ENCODE results near the gene DYNLT2B. TPM values are rescaled to one million over a fixed set of nuclear protein-coding genes. Genes with fewer than 3 reads are reported as not detected.

DYNLT2B gene
- total and polyA plus RNA-seq, 2 experiments from 2014 or later, result 9.6 to 39.7 TPM

- Histone ChIP-seq H3K4me1 (ENCODE audit: insufficient read depth) (no peaks in the 10 kb centered on the region), H3K4me3 (no peak overlapping the region), H2AFZ (no peak overlapping the region), H3K9ac (no peak overlapping the region), H3K9me3 (ENCODE audit: low read depth) (no peaks in the 10 kb centered on the region), H3K27ac (no peak overlapping the region), H3K79me2 (ENCODE audit: insufficient read depth) (no peaks in the 10 kb centered on the region), H4K20me1 (ENCODE audit: insufficient read depth) (no peaks in the 10 kb centered on the region), H3K36me3 (ENCODE audit: low read depth) (no peaks in the 10 kb centered on the region), H3F3A (ENCODE audit: insufficient read depth) (no peaks in the 10 kb centered on the region), H3K27me3 (replicated peaks; ENCODE audit: insufficient read depth) (no peaks in the 10 kb centered on the region), H3K4me2 (ENCODE audit: unreplicated experiment) (no peak overlapping the region), H3K9me2 (ENCODE audit: insufficient read depth) (no peaks in the 10 kb centered on the region)
- no peak for TF ChIP-seq EZH2phosphoT487 (IDR thresholded peaks at IDR 0.05; ENCODE audit: insufficient read depth, low read depth)
- no peak for TF ChIP-seq EZH2 (IDR thresholded peaks at IDR 0.05; ENCODE audit: insufficient read depth, poor library complexity, severe bottlenecking)
- 98 to 99% methylated on average over 2 of the region's 2 CpGs for WGBS, 2 experiments (ENCODE audit: low coverage in 1 of 2, low lambda C conversion rate in 2 of 2, missing lambda C conversion rate in 2 of 2)
- in situ Hi-C loops (cut with MboI), result no loop called here
- DNase-seq, result no peak
These were observed 22.4 kb upstream of the DYNLT2B start for GRCh38 chr3:196340466-196340865.

- Histone ChIP-seq H3K4me3 (no peak overlapping the region), H2AFZ (no peak overlapping the region), H3K4me1 (ENCODE audit: insufficient read depth) (no peaks in the 10 kb centered on the region), H4K20me1 (ENCODE audit: insufficient read depth) (no peaks in the 10 kb centered on the region), H3F3A (ENCODE audit: insufficient read depth) (no peaks in the 10 kb centered on the region), H3K9ac (no peak overlapping the region), H3K27ac (no peak overlapping the region), H3K9me2 (ENCODE audit: insufficient read depth) (no peaks in the 10 kb centered on the region), H3K36me3 (ENCODE audit: low read depth) (no peaks in the 10 kb centered on the region), H3K9me3 (ENCODE audit: low read depth) (no peaks in the 10 kb centered on the region), H3K27me3 (replicated peaks; ENCODE audit: insufficient read depth) (no peaks in the 10 kb centered on the region), H3K4me2 (ENCODE audit: unreplicated experiment) (no peak overlapping the region), H3K79me2 (ENCODE audit: insufficient read depth) (no peaks in the 10 kb centered on the region)
- peak; percentile 60 for DNase-seq
- in situ Hi-C loops (cut with MboI), result no loop called here
- TF ChIP-seq EZH2phosphoT487 (IDR thresholded peaks at IDR 0.05; ENCODE audit: insufficient read depth, low read depth) (no peak), EZH2 (IDR thresholded peaks at IDR 0.05; ENCODE audit: insufficient read depth, poor library complexity, severe bottlenecking) (no peak)
- WGBS, 2 experiments (ENCODE audit: low coverage in 1 of 2, low lambda C conversion rate in 2 of 2, missing lambda C conversion rate in 2 of 2), result 88 to 91% methylated on average over 21 of the region's 21 CpGs
These were observed 21.6 kb upstream of the DYNLT2B start for GRCh38 chr3:196339493-196340254.

- no peak for DNase-seq
- no peak for TF ChIP-seq EZH2 (IDR thresholded peaks at IDR 0.05; ENCODE audit: insufficient read depth, poor library complexity, severe bottlenecking)
- no peak for TF ChIP-seq EZH2phosphoT487 (IDR thresholded peaks at IDR 0.05; ENCODE audit: insufficient read depth, low read depth)
- Histone ChIP-seq H3K9me3 (ENCODE audit: low read depth) (no peaks in the 10 kb centered on the region), H3K9me2 (ENCODE audit: insufficient read depth) (no peaks in the 10 kb centered on the region), H3K4me1 (ENCODE audit: insufficient read depth) (no peaks in the 10 kb centered on the region), H3K27ac (no peak overlapping the region), H3F3A (ENCODE audit: insufficient read depth) (no peaks in the 10 kb centered on the region), H3K4me2 (ENCODE audit: unreplicated experiment) (no peak overlapping the region), H3K4me3 (no peak overlapping the region), H4K20me1 (ENCODE audit: insufficient read depth) (no peaks in the 10 kb centered on the region), H2AFZ (no peak overlapping the region), H3K27me3 (replicated peaks; ENCODE audit: insufficient read depth) (no peaks in the 10 kb centered on the region), H3K9ac (no peak overlapping the region), H3K79me2 (ENCODE audit: insufficient read depth) (no peaks in the 10 kb centered on the region), H3K36me3 (ENCODE audit: low read depth) (no peaks in the 10 kb centered on the region)
- in situ Hi-C loops (cut with MboI), result no loop called here
- 84 to 85% methylated on average over 6 of the region's 6 CpGs for WGBS, 2 experiments (ENCODE audit: low coverage in 1 of 2, low lambda C conversion rate in 2 of 2, missing lambda C conversion rate in 2 of 2)
These were observed 21.0 kb upstream of the DYNLT2B start for GRCh38 chr3:196339044-196339443.

GRCh38 chr3:196336319-196337145 lies 18.5 kb upstream of the DYNLT2B start:
- 73 to 74% methylated on average over 17 of the region's 17 CpGs for WGBS, 2 experiments (ENCODE audit: low coverage in 1 of 2, low lambda C conversion rate in 2 of 2, missing lambda C conversion rate in 2 of 2)
- Histone ChIP-seq H3F3A (ENCODE audit: insufficient read depth) (no peaks in the 10 kb centered on the region), H3K9me3 (ENCODE audit: low read depth) (no peaks in the 10 kb centered on the region), H3K79me2 (ENCODE audit: insufficient read depth) (no peaks in the 10 kb centered on the region), H4K20me1 (ENCODE audit: insufficient read depth) (no peaks in the 10 kb centered on the region), H3K9me2 (ENCODE audit: insufficient read depth) (no peaks in the 10 kb centered on the region), H3K4me1 (ENCODE audit: insufficient read depth) (no peaks in the 10 kb centered on the region), H3K9ac (no peak overlapping the region), H3K27me3 (replicated peaks; ENCODE audit: insufficient read depth) (no peaks in the 10 kb centered on the region), H3K27ac (no peak overlapping the region), H2AFZ (no peak overlapping the region), H3K4me3 (no peak overlapping the region), H3K4me2 (ENCODE audit: unreplicated experiment) (no peak overlapping the region), H3K36me3 (ENCODE audit: low read depth) (no peaks in the 10 kb centered on the region)
- in situ Hi-C loops (cut with MboI), result no loop called here
- DNase-seq, result peak; percentile 30
- TF ChIP-seq EZH2 (IDR thresholded peaks at IDR 0.05; ENCODE audit: insufficient read depth, poor library complexity, severe bottlenecking) (no peak), EZH2phosphoT487 (IDR thresholded peaks at IDR 0.05; ENCODE audit: insufficient read depth, low read depth) (no peak)
